MG63 (cell line): ENCODE data around the gene PCSK6. TPM values are rescaled to one million over a fixed set of nuclear protein-coding genes. Genes with fewer than 3 reads are reported as not detected.
A peak's percentile ranks its signal among the peaks of the same experiment; 100 is the strongest.

Source experiments
- DNase-seq: peaks from one replicate; pipeline ENCODE4 v3.0.0-alpha.2; 2020
- H3K27me3 ChIP-seq: fragments of 250-450 bp; sonication (Bioruptor Pico); 2 replicates; pipeline ENCODE4 v1.5.1; 2020; ENCODE audit warnings: mild to moderate bottlenecking, moderate library complexity
- H3K36me3 ChIP-seq: fragments of 250-450 bp; sonication (Bioruptor Pico); 2 replicates; pipeline ENCODE4 v1.5.1; 2020; ENCODE audit warnings: mild to moderate bottlenecking, moderate library complexity
- H3K4me3 ChIP-seq: fragments of 250-450 bp; sonication (Bioruptor Pico); 2 replicates; pipeline ENCODE4 v1.5.1; 2020; ENCODE audit warnings: mild to moderate bottlenecking, moderate library complexity
- H3K9me3 ChIP-seq: fragments of 250-450 bp; sonication (Bioruptor Pico); 2 replicates; pipeline ENCODE4 v1.5.1; 2020; ENCODE audit warnings: mild to moderate bottlenecking, moderate library complexity
- total RNA-seq: library from RNA; depleted of rRNA; stranded (reverse); fragments of >200 nt; shearing (Covaris generic); gene quantifications from 2 replicates; pipeline ENCODE4 v1.2.3, GENCODE V29; 2014; ENCODE audit warnings: low replicate concordance

PCSK6 gene
- total RNA-seq, 1 experiment from 2014 or later: 48.8 TPM

- no peaks in the 10 kb centered on the region for H3K27me3 ChIP-seq
- no peaks in the 10 kb centered on the region for H3K9me3 ChIP-seq
- no peak overlapping the region for H3K4me3 ChIP-seq
- no peaks in the 10 kb centered on the region for H3K36me3 ChIP-seq
- no peak for DNase-seq
Observed at GRCh38 chr15:101495334-101496197, 6.1 kb upstream of the PCSK6 start.

GRCh38 chr15:101494251-101494796, 4.8 kb upstream of the PCSK6 start:
- no peaks in the 10 kb centered on the region for H3K27me3 ChIP-seq
- DNase-seq: no peak
- no peak overlapping the region for H3K4me3 ChIP-seq
- no peaks in the 10 kb centered on the region for H3K36me3 ChIP-seq
- no peaks in the 10 kb centered on the region for H3K9me3 ChIP-seq

- Histone ChIP-seq H3K9me3 (no peaks in the 10 kb centered on the region), H3K36me3 (no peaks in the 10 kb centered on the region)
- no peak for DNase-seq
Observed at GRCh38 chr15:101492766-101493692, 3.5 kb upstream of the PCSK6 start.

GRCh38 chr15:101491734-101492640, 2.5 kb upstream of the PCSK6 start:
- no peaks in the 10 kb centered on the region for H3K27me3 ChIP-seq
- DNase-seq: no peak
- H3K36me3 ChIP-seq: no peaks in the 10 kb centered on the region
- H3K4me3 ChIP-seq: no peak overlapping the region
- no peaks in the 10 kb centered on the region for H3K9me3 ChIP-seq

More at GRCh38 chr15:101492766-101493692, 3.5 kb upstream of the PCSK6 start:
- no peak overlapping the region for H3K4me3 ChIP-seq
- no peaks in the 10 kb centered on the region for H3K27me3 ChIP-seq

- DNase-seq: no peak
Observed at GRCh38 chr15:101490922-101491733, 1.6 kb upstream of the PCSK6 start.

GRCh38 chr15:101490408-101490891, 943 bp upstream of the PCSK6 start:
- Histone ChIP-seq H3K27me3 (no peaks in the 10 kb centered on the region), H3K4me3 (no peak overlapping the region), H3K36me3 (peaks cover 8% of the 10 kb centered on the region), H3K9me3 (no peaks in the 10 kb centered on the region)
- DNase-seq: no peak

More at GRCh38 chr15:101490922-101491733, 1.6 kb upstream of the PCSK6 start:
- no peak overlapping the region for H3K4me3 ChIP-seq
- no peaks in the 10 kb centered on the region for H3K9me3 ChIP-seq
- no peaks in the 10 kb centered on the region for H3K27me3 ChIP-seq
- peaks cover 6% of the 10 kb centered on the region for H3K36me3 ChIP-seq

GRCh38 chr15:101489237-101489598, 289 bp downstream of the PCSK6 start:
- no peaks in the 10 kb centered on the region for H3K9me3 ChIP-seq
- H3K27me3 ChIP-seq: no peaks in the 10 kb centered on the region
- H3K4me3 ChIP-seq: peak overlapping the region; percentile 19; the same call in 1 of the 2 replicates
- peaks cover 18% of the 10 kb centered on the region for H3K36me3 ChIP-seq
- peak; percentile 73 for DNase-seq

GRCh38 chr15:101488300-101489164, 975 bp downstream of the PCSK6 start:
- Histone ChIP-seq H3K27me3 (no peaks in the 10 kb centered on the region), H3K9me3 (no peaks in the 10 kb centered on the region), H3K4me3 (peak overlapping the region; percentile 54), H3K36me3 (peaks cover 21% of the 10 kb centered on the region)
- no peak for DNase-seq

- H3K4me3 ChIP-seq: no peak overlapping the region
- no peak for DNase-seq
- H3K9me3 ChIP-seq: no peaks in the 10 kb centered on the region
- peaks cover 29% of the 10 kb centered on the region for H3K36me3 ChIP-seq
- H3K27me3 ChIP-seq: no peaks in the 10 kb centered on the region
Observed at GRCh38 chr15:101486696-101487459, 2.6 kb downstream of the PCSK6 start.

GRCh38 chr15:101483462-101483861, 6.0 kb downstream of the PCSK6 start:
- Histone ChIP-seq H3K4me3 (no peak overlapping the region), H3K27me3 (no peaks in the 10 kb centered on the region), H3K36me3 (peaks cover 52% of the 10 kb centered on the region), H3K9me3 (no peaks in the 10 kb centered on the region)
- DNase-seq: no peak

GRCh38 chr15:101482526-101483371, 6.8 kb downstream of the PCSK6 start:
- Histone ChIP-seq H3K4me3 (no peak overlapping the region), H3K9me3 (no peaks in the 10 kb centered on the region), H3K36me3 (peaks cover 58% of the 10 kb centered on the region), H3K27me3 (no peaks in the 10 kb centered on the region)
- DNase-seq: peak; percentile 84

GRCh38 chr15:101481917-101482525, 7.5 kb downstream of the PCSK6 start:
- H3K36me3 ChIP-seq: peaks cover 61% of the 10 kb centered on the region
- no peak for DNase-seq
- no peaks in the 10 kb centered on the region for H3K9me3 ChIP-seq
- H3K4me3 ChIP-seq: no peak overlapping the region
- no peaks in the 10 kb centered on the region for H3K27me3 ChIP-seq

- peaks cover 57% of the 10 kb centered on the region for H3K36me3 ChIP-seq
- DNase-seq: no peak
- no peaks in the 10 kb centered on the region for H3K27me3 ChIP-seq
- H3K4me3 ChIP-seq: no peak overlapping the region
- no peaks in the 10 kb centered on the region for H3K9me3 ChIP-seq
Observed at GRCh38 chr15:101481381-101481705, 8.2 kb downstream of the PCSK6 start.
